K562 treated with DMSO at 1 percent for 4 hours (cell line): ENCODE data around the gene TMEM132D. TPM values are rescaled to one million over a fixed set of nuclear protein-coding genes. Genes with fewer than 3 reads are reported as not detected.

Source experiments
- total RNA-seq: library from RNA; unstranded; fragments of 300-600 nt; gene quantifications from 2 replicates; pipeline ENCODE4 v1.2.3, GENCODE V29; 2022; ENCODE audit not compliant: insufficient read depth

TMEM132D gene
- total RNA-seq: not detected in 2 replicates

GRCh38 chr12:129903956-129904829 is at the start of gene TMEM132D:
Gene TMEM132D, minus strand, starts transcription at chr12:129904025.

